NCI-H748 (cell line): ENCODE measurements around the gene GCLM.
"Not testable (repeated sequence)": the region's sequence is repeated elsewhere in the genome, so short reads cannot be mapped to it uniquely, and the experiment has no call there.

Source experiments
- DNase-seq: peaks from one replicate; lab custom pipeline; 2025; ENCODE audit not compliant: unreplicated experiment; lab: John Stamatoyannopoulos, UW

Gene GCLM

GRCh38 chr1:93909146-93910050 lies at the start of gene GCLM:
Gene GCLM, minus strand, starts transcription at chr1:93909430. Its CDS starts 267 bp downstream, at chr1:93909163.
- DNase-seq: peak; percentile 88

- DNase-seq: no peak
Observed at GRCh38 chr1:93958726-93959100, 49.5 kb upstream of the GCLM start.

- no peak for DNase-seq
Observed at GRCh38 chr1:93958032-93958725, 48.9 kb upstream of the GCLM start.

GRCh38 chr1:93955765-93956164 lies 46.5 kb upstream of the GCLM start:
- no peak for DNase-seq

GRCh38 chr1:93947002-93947686 lies 37.9 kb upstream of the GCLM start:
- DNase-seq: not testable (repeated sequence)

- DNase-seq: no peak
Observed at GRCh38 chr1:93938461-93939145, 29.4 kb upstream of the GCLM start.

- DNase-seq: no peak
Observed at GRCh38 chr1:93937997-93938396, 28.8 kb upstream of the GCLM start.

GRCh38 chr1:93925206-93925605 lies 16.0 kb upstream of the GCLM start:
- DNase-seq: no peak

- DNase-seq: no peak
Observed at GRCh38 chr1:93919780-93920179, 10.6 kb upstream of the GCLM start.

- DNase-seq: no peak
Observed at GRCh38 chr1:93917302-93917701, 8.1 kb upstream of the GCLM start.

- not testable (repeated sequence) for DNase-seq
Observed at GRCh38 chr1:93910880-93911279, 1.6 kb upstream of the GCLM start.

GRCh38 chr1:93910305-93910704 lies 1.1 kb upstream of the GCLM start:
- no peak for DNase-seq

- peak; percentile 48 for DNase-seq
Observed at GRCh38 chr1:93908394-93909145, 660 bp downstream of the GCLM start.

GRCh38 chr1:93907718-93908117 lies 1.5 kb downstream of the GCLM start:
- peak; percentile 25 for DNase-seq

GRCh38 chr1:93906480-93906879 lies 2.8 kb downstream of the GCLM start:
- no peak for DNase-seq

- DNase-seq: no peak
Observed at GRCh38 chr1:93905734-93906133, 3.5 kb downstream of the GCLM start.

GRCh38 chr1:93905051-93905450 lies 4.2 kb downstream of the GCLM start:
- DNase-seq: no peak

GRCh38 chr1:93904228-93904627 lies 5.0 kb downstream of the GCLM start:
- no peak for DNase-seq

- no peak for DNase-seq
Observed at GRCh38 chr1:93900723-93901504, 8.3 kb downstream of the GCLM start.
